CD4-positive, alpha-beta T cell treated with Interleukin-6 for 4 hours (primary cell): Measurements from ENCODE around the gene JDP2.

Experiments used
- DNase-seq: peaks from one replicate; pipeline ENCODE4 v3.0.0-alpha.2; 2020; ENCODE audit warnings: mixed read lengths

JDP2 gene

GRCh38 chr14:75520852-75521251 is 93.0 kb downstream of the JDP2 start:
- DNase-seq: no peak

GRCh38 chr14:75521415-75522199 is 93.8 kb downstream of the JDP2 start:
- DNase-seq: no peak

GRCh38 chr14:75522224-75522982 is 94.6 kb downstream of the JDP2 start, which contains the start of gene BATF:
Gene BATF (plus strand): TSS chr14:75522469. CDS start chr14:75522683, 214 bp downstream.
- DNase-seq: peak; percentile 80

GRCh38 chr14:75522983-75523318 is 95.1 kb downstream of the JDP2 start:
- DNase-seq: no peak
